Measurements from ENCODE around the gene TRAFD1. TPM values are rescaled to one million over a fixed set of nuclear protein-coding genes. Genes with fewer than 3 reads are reported as not detected.

Gene TRAFD1
- total and polyA plus RNA-seq, 2 donors (not counting 3 experiments of a cell fraction or from before 2014, with no cell fraction given) = 20.3 to 24.9 TPM

- peaks cover 10 to 21% of the 10 kb centered on the region in 2 experiments for H3K36me3 ChIP-seq (ENCODE audit: control insufficient read depth in 2 of 2, extremely low read depth in 1 of 2, insufficient read depth in 2 of 2, low read length in 2 of 2)
- no peak overlapping the region for H3K9ac ChIP-seq (replicated peaks; ENCODE audit: extremely low read depth, insufficient read depth, low read length)
- H2AFZ ChIP-seq (ENCODE audit: low read depth, low read length) = no peak overlapping the region
- ChIA-PET POLR2A (no interaction called here), CTCF (interaction anchor here (1.0 kb wide), 1 partner anchor 18 kb away, joined by 4 read pairs; no protein-coding TSS in a partner anchor)
- H3K27ac ChIP-seq (ENCODE audit: insufficient read depth, low read depth, low read length) = no peak overlapping the region
- H4K20me1 ChIP-seq (replicated peaks; ENCODE audit: control insufficient read depth, extremely low read depth, insufficient read depth, low read length) = no peaks in the 10 kb centered on the region
- no peaks in the 10 kb centered on the region for H3K27me3 ChIP-seq (ENCODE audit: control insufficient read depth in 2 of 2, insufficient read depth in 2 of 2, low read length in 2 of 2)
- H3K4me2 ChIP-seq (ENCODE audit: insufficient read depth, low read length) = no peak overlapping the region
- no peaks in the 10 kb centered on the region for H3K9me3 ChIP-seq (replicated peaks; ENCODE audit: control insufficient read depth, insufficient read depth, low read length)
- intact Hi-C loops (cut with micrococcal nuclease) = no loop called here
- TF ChIP-seq GATA2 (IDR thresholded peaks at IDR 0.05; ENCODE audit: insufficient read depth, insufficient read length, low read depth, low read length) = no peak
- DNase-seq (ENCODE audit: low read depth, low spot score) = no peak
- no peaks in the 10 kb centered on the region for H3K4me1 ChIP-seq (ENCODE audit: control insufficient read depth, extremely low read depth, insufficient read depth, low read length)
- no peak for FAIRE-seq
- no peaks in the 10 kb centered on the region for H3K79me2 ChIP-seq (ENCODE audit: control insufficient read depth, insufficient read depth, low read length)
- dilution Hi-C loops (cut with MboI; ENCODE audit: extremely low pct_ligation_motif_present, low sequenced_read_pairs) = no loop called here
- no TSS peak for BruUV-seq (replicated peaks)
- no peaks in the 10 kb centered on the region for H3K9me1 ChIP-seq (replicated peaks; ENCODE audit: control insufficient read depth, extremely low read depth, insufficient read depth, low read length)
- no peak overlapping the region for H3K4me3 ChIP-seq (replicated peaks in 1 of 3; ENCODE audit: insufficient read depth in 1 of 3, low read depth in 1 of 3, low read length in 3 of 3)
Observed at GRCh38 chr12:112180422-112180821, 55.1 kb downstream of the TRAFD1 start.

GRCh38 chr12:112182499-112182898, 57.1 kb downstream of the TRAFD1 start:
- ChIA-PET CTCF (interaction anchor here (2.1 kb wide), 1 partner anchor 16 kb away, joined by 8 read pairs; no protein-coding TSS in a partner anchor), POLR2A (no interaction called here)
- TF ChIP-seq POLR2A (IDR thresholded peaks at IDR 0.05; ENCODE audit: low read depth, low read length) (no peak), GATA2 (IDR thresholded peaks at IDR 0.05; ENCODE audit: insufficient read depth, insufficient read length, low read depth, low read length) (no peak), JUN (IDR thresholded peaks at IDR 0.05; ENCODE audit: borderline replicate concordance, insufficient read depth, insufficient read length, low read depth) (no peak), MAX (IDR thresholded peaks at IDR 0.05; ENCODE audit: insufficient read depth, insufficient read length) (no peak), FOS (IDR thresholded peaks at IDR 0.05; ENCODE audit: borderline replicate concordance, insufficient read depth, low read length) (no peak), CTCF (IDR thresholded peaks at IDR 0.05; ENCODE audit: extremely low read depth in 1 of 2, insufficient read depth in 1 of 2, low read depth in 1 of 2, low read length in 2 of 2) (no peak), MYC (IDR thresholded peaks at IDR 0.05; ENCODE audit: low read depth, low read length) (no peak), POLR2AphosphoS5 (IDR thresholded peaks at IDR 0.05; ENCODE audit: insufficient read depth, low read depth, low read length) (no peak), EZH2 (IDR thresholded peaks at IDR 0.05; ENCODE audit: borderline replicate concordance, low read depth, low read length, severe bottlenecking) (no peak)
- H3K4me2 ChIP-seq (ENCODE audit: insufficient read depth, low read length) = no peak overlapping the region
- no peaks in the 10 kb centered on the region for H3K9me1 ChIP-seq (replicated peaks; ENCODE audit: control insufficient read depth, extremely low read depth, insufficient read depth, low read length)
- H2AFZ ChIP-seq (ENCODE audit: low read depth, low read length) = no peak overlapping the region
- no peak overlapping the region for H3K9ac ChIP-seq (replicated peaks; ENCODE audit: extremely low read depth, insufficient read depth, low read length)
- H3K36me3 ChIP-seq (ENCODE audit: control insufficient read depth in 2 of 2, extremely low read depth in 1 of 2, insufficient read depth in 2 of 2, low read length in 2 of 2) = peaks cover 8 to 18% of the 10 kb centered on the region in 2 experiments
- intact Hi-C loops (cut with micrococcal nuclease) = no loop called here
- H3K27ac ChIP-seq (ENCODE audit: insufficient read depth, low read depth, low read length) = no peak overlapping the region
- no peaks in the 10 kb centered on the region for H3K27me3 ChIP-seq (ENCODE audit: control insufficient read depth in 2 of 2, insufficient read depth in 2 of 2, low read length in 2 of 2)
- no peaks in the 10 kb centered on the region for H3K79me2 ChIP-seq (ENCODE audit: control insufficient read depth, insufficient read depth, low read length)
- no peaks in the 10 kb centered on the region for H3K4me1 ChIP-seq (ENCODE audit: control insufficient read depth, extremely low read depth, insufficient read depth, low read length)
- DNase-seq (ENCODE audit: low read depth, low spot score) (no peak), FAIRE-seq (no peak)
- H4K20me1 ChIP-seq (replicated peaks; ENCODE audit: control insufficient read depth, extremely low read depth, insufficient read depth, low read length) = no peaks in the 10 kb centered on the region
- dilution Hi-C loops (cut with MboI; ENCODE audit: extremely low pct_ligation_motif_present, low sequenced_read_pairs) = no loop called here
- no TSS peak for BruUV-seq (replicated peaks)
- no peak overlapping the region for H3K4me3 ChIP-seq (replicated peaks in 1 of 3; ENCODE audit: insufficient read depth in 1 of 3, low read depth in 1 of 3, low read length in 3 of 3)
- no peaks in the 10 kb centered on the region for H3K9me3 ChIP-seq (replicated peaks; ENCODE audit: control insufficient read depth, insufficient read depth, low read length)
